Measurements from ENCODE around the gene PBRM1.

DNA sequence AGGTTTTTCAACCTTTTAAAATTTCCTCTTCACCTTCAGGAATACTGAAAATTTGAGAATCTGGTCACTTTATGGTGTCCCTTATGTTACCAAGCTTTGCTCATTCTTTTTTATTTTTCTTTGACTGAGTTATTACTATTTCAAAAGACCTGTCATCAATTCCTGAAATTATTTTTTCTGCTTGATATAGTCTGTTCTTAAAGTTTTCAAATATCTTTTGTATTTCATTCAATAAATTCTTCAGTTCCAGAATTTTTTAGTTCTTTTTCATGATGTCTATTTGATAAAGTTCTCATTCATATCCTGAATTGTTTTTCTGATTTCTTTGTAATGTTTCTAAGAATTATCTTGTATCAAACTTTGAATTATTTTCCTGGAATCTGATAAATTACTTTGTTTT, 85.5 kb downstream of the PBRM1 start:
- TF ChIP-seq POLR2A (IDR thresholded peaks at IDR 0.05), result no peak
- TF ChIP-seq, protein P1, sequence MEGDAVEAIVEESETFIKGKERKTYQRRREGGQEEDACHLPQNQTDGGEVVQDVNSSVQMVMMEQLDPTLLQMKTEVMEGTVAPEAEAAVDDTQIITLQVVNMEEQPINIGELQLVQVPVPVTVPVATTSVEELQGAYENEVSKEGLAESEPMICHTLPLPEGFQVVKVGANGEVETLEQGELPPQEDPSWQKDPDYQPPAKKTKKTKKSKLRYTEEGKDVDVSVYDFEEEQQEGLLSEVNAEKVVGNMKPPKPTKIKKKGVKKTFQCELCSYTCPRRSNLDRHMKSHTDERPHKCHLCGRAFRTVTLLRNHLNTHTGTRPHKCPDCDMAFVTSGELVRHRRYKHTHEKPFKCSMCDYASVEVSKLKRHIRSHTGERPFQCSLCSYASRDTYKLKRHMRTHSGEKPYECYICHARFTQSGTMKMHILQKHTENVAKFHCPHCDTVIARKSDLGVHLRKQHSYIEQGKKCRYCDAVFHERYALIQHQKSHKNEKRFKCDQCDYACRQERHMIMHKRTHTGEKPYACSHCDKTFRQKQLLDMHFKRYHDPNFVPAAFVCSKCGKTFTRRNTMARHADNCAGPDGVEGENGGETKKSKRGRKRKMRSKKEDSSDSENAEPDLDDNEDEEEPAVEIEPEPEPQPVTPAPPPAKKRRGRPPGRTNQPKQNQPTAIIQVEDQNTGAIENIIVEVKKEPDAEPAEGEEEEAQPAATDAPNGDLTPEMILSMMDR (IDR thresholded peaks at IDR 0.05), result no peak

Data from heart left ventricle (tissue), 13 donors.